ENCODE measurements around the gene FEZ2. TPM values are rescaled to one million over a fixed set of nuclear protein-coding genes. Genes with fewer than 3 reads are reported as not detected.

The FEZ2 gene
- total and polyA plus RNA-seq, 10 of the 15 experiments (the other 5 are each of a cell fraction or from before 2014, with no cell fraction given) = 3.0 to 15.4 (median 6.6) TPM

GRCh38 chr2:36559221-36559942 is 38.6 kb downstream of the FEZ2 start:
- H4K20me1 ChIP-seq (ENCODE audit: control insufficient read depth, insufficient read depth) = no peaks in the 10 kb centered on the region
- no TSS peak for BruUV-seq (replicated peaks)
- H3K36me3 ChIP-seq (ENCODE audit: control insufficient read depth in 2 of 2, insufficient read depth in 2 of 2, low read length in 1 of 2) = peaks cover 2 to 4% of the 10 kb centered on the region in 2 experiments; a peak in 2 of 4 replicates
- no peak for FAIRE-seq
- TF ChIP-seq GATAD2B (conservative IDR thresholded peaks at IDR 0.05; ENCODE audit: low read depth) (no peak), NFYA (IDR thresholded peaks at IDR 0.05; ENCODE audit: borderline replicate concordance, low read depth, low read length) (no peak), ZNF207 (IDR thresholded peaks at IDR 0.05; ENCODE audit: borderline replicate concordance) (no peak), ZNF24 (IDR thresholded peaks at IDR 0.05) (no peak), ZZZ3 (IDR thresholded peaks at IDR 0.05; ENCODE audit: control insufficient read depth, insufficient read length, low read depth) (no peak), SMAD5 (IDR thresholded peaks at IDR 0.05; ENCODE audit: low read depth) (no peak), CBFB (IDR thresholded peaks at IDR 0.05; ENCODE audit: low read depth) (no peak)
- no peak overlapping the region for H3K4me2 ChIP-seq (ENCODE audit: control insufficient read depth, insufficient read depth)
- no peak for ATAC-seq
- ChIA-PET SMC1A (ENCODE audit: uncharacterized antibody, unreplicated experiment) (interaction anchor here (1.2 to 2.1 kb wide), 3 partner anchors 10 to 107 kb away, joined by 3 to 6 read pairs (median 5); no protein-coding TSS in a partner anchor), RAD21 (ENCODE audit: unreplicated experiment) (no interaction called here), POLR2A (no interaction called here), CTCF (interaction anchor here (1.1 kb wide), 1 partner anchor 13 kb away, joined by 3 read pairs; no protein-coding TSS in a partner anchor)
- H3K27me3 ChIP-seq (replicated peaks in 1 of 2; ENCODE audit: control insufficient read depth in 2 of 2, insufficient read depth in 2 of 2, low read length in 1 of 2) = no peaks in the 10 kb centered on the region
- no peaks in the 10 kb centered on the region for H3K4me1 ChIP-seq (ENCODE audit: control insufficient read depth, insufficient read depth, low read length)
- H2AFZ ChIP-seq (ENCODE audit: control insufficient read depth, low read depth, low read length) = no peak overlapping the region
- no peak overlapping the region for H3K9ac ChIP-seq (ENCODE audit: control insufficient read depth, insufficient read depth, low read length)
- H3K79me2 ChIP-seq (ENCODE audit: control insufficient read depth, insufficient read depth, low read length) = no peaks in the 10 kb centered on the region
- H3K9me3 ChIP-seq (replicated peaks; ENCODE audit: control insufficient read depth, insufficient read depth, low read length) = no peaks in the 10 kb centered on the region
- DNase-seq (ENCODE audit: low read depth, low spot score) = no peak
- no peak overlapping the region for H3K4me3 ChIP-seq
- in situ Hi-C loops (cut with MboI) (no loop called here), intact Hi-C loops (cut with micrococcal nuclease; ENCODE audit: unreplicated experiment) (no loop called here)
- WGBS (ENCODE audit: insufficient coverage, insufficient replicate concordance, low lambda C conversion rate, missing lambda C conversion rate) = 98% methylated on average over 11 of the region's 11 CpGs
- no peak overlapping the region for H3K27ac ChIP-seq (ENCODE audit: control insufficient read depth, insufficient read depth)

GRCh38 chr2:36556842-36557241 is 41.1 kb downstream of the FEZ2 start:
- intact Hi-C loops (cut with micrococcal nuclease; ENCODE audit: unreplicated experiment) = no loop called here
- Histone ChIP-seq H3K4me3 (no peak overlapping the region), H2AFZ (ENCODE audit: control insufficient read depth, low read depth, low read length) (no peak overlapping the region), H3K79me2 (ENCODE audit: control insufficient read depth, insufficient read depth, low read length) (no peaks in the 10 kb centered on the region), H3K36me3 (ENCODE audit: control insufficient read depth in 2 of 2, insufficient read depth in 2 of 2, low read length in 1 of 2) (peaks cover 2 to 9% of the 10 kb centered on the region in 2 experiments; a peak in 3 of 4 replicates), H3K9me3 (replicated peaks; ENCODE audit: control insufficient read depth, insufficient read depth, low read length) (no peaks in the 10 kb centered on the region), H3K4me1 (ENCODE audit: control insufficient read depth, insufficient read depth, low read length) (no peaks in the 10 kb centered on the region), H3K27ac (ENCODE audit: control insufficient read depth, insufficient read depth) (no peak overlapping the region), H3K9ac (ENCODE audit: control insufficient read depth, insufficient read depth, low read length) (no peak overlapping the region), H3K27me3 (replicated peaks in 1 of 2; ENCODE audit: control insufficient read depth in 2 of 2, insufficient read depth in 2 of 2, low read length in 1 of 2) (no peaks in the 10 kb centered on the region), H4K20me1 (ENCODE audit: control insufficient read depth, insufficient read depth) (no peaks in the 10 kb centered on the region), H3K4me2 (ENCODE audit: control insufficient read depth, insufficient read depth) (no peak overlapping the region)
- CTCF ChIA-PET = interaction anchor here (1.5 kb wide), 1 partner anchor 12 kb away, joined by 3 read pairs; no protein-coding TSS in a partner anchor
- BruUV-seq (replicated peaks) = no TSS peak
- RAD21 ChIA-PET (ENCODE audit: unreplicated experiment) = no interaction called here
- ATAC-seq (no peak), DNase-seq (ENCODE audit: low read depth, low spot score) (no peak), FAIRE-seq (no peak)
- POLR2A ChIA-PET = no interaction called here
- SMC1A ChIA-PET (ENCODE audit: uncharacterized antibody, unreplicated experiment) = interaction anchor here (0.9 to 1.9 kb wide), 3 partner anchors 25 to 29 kb away, joined by 3 to 5 read pairs (median 4); no protein-coding TSS in a partner anchor
- in situ Hi-C loops (cut with MboI) = no loop called here
- 96% methylated on average over 1 of the region's 1 CpG for WGBS (ENCODE audit: insufficient coverage, insufficient replicate concordance, low lambda C conversion rate, missing lambda C conversion rate)
- TF ChIP-seq NFYA (IDR thresholded peaks at IDR 0.05; ENCODE audit: borderline replicate concordance, low read depth, low read length) (no peak), ZNF687 (IDR thresholded peaks at IDR 0.05) (no peak), PAX5 (IDR thresholded peaks at IDR 0.05; ENCODE audit: borderline replicate concordance, low read depth, low read length) (no peak), SMAD1 (IDR thresholded peaks at IDR 0.05; ENCODE audit: low read depth, partially characterized antibody) (no peak)

All from GM12878 (cell line).